Measurements from ENCODE around the gene TPD52L1. TPM values are rescaled to one million over a fixed set of nuclear protein-coding genes. Genes with fewer than 3 reads are reported as not detected.
"Not testable (repeated sequence)": the region's sequence is repeated elsewhere in the genome, so short reads cannot be mapped to it uniquely, and the experiment has no call there.

The TPD52L1 gene
- total RNA-seq, 1 donor from 2014 or later = 188 TPM

DNA sequence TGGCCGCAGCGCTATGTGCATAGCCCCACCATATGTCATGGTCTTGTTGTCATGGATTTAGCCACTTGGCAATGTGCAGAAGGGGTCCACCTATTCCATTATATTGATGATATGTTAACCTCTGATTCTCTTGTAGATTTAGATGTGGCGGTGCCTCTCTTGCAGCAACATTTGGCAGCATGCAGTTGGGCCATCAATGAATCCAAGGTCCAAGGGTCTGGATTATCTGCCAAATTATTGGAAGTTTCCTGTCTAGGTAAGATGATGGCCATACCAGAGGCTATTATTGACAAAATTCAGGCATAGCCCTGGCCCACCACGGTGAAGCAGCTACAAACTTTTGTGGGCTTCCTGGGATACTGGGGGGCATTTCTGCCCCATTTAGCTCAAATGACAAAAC, 116.8 kb downstream of the TPD52L1 start:
- no peak for DNase-seq (ENCODE audit: low read depth)

- DNase-seq (ENCODE audit: low read depth) = no peak
Observed at GRCh38 chr6:125271486-125272159, 118.0 kb downstream of the TPD52L1 start.

- DNase-seq (ENCODE audit: low read depth) = no peak
Observed at GRCh38 chr6:125273251-125273650, 119.7 kb downstream of the TPD52L1 start.

GRCh38 chr6:125273965-125274364, 120.4 kb downstream of the TPD52L1 start:
- peak; percentile 97 for DNase-seq (ENCODE audit: low read depth)

- DNase-seq (ENCODE audit: low read depth) = no peak
Observed at GRCh38 chr6:125274935-125275334, 121.4 kb downstream of the TPD52L1 start.

DNA sequence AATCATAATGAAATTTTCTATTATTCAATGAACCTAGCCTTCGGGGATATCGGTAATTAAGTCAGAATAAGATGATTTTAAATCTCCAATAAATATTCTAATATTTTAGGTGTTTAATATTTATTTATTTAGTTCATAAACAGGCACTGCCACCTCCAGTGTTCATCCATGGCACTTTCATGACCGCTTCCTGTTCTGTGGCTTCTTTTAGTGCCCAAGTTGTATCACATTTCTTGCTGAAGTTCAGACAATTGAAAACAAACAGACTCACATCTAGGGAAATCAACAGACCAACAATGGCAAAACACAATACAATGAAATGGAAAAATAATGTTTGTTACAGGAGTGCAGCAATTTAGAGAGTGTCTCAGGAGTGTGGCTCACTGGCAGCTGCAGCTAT, 122.2 kb downstream of the TPD52L1 start:
- no peak for DNase-seq (ENCODE audit: low read depth)

DNA sequence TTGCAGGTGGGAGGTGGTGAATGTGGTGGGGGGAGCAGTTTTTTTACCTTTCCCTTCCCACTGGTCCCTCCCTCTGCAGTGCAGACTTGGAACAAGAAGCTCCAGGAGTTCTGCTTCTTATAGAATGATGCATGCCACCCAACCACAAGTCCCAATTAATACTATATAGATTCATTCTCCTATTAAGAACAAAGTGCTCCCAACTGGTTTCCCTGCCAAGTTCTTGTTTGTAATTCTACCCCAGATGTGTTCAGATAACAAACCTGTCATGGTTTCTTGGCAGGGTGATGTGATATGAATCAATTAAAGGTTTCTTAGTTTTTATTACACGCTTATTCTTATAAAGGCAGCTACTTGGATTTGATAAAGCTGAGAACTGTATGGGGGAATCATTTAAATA, 124.3 kb downstream of the TPD52L1 start:
- DNase-seq (ENCODE audit: low read depth) = no peak

GRCh38 chr6:125279961-125280360, 126.4 kb downstream of the TPD52L1 start:
- DNase-seq (ENCODE audit: low read depth) = no peak

GRCh38 chr6:125280370-125281035, 126.9 kb downstream of the TPD52L1 start:
- DNase-seq (ENCODE audit: low read depth) = not testable (repeated sequence)

GRCh38 chr6:125282470-125282869, 128.9 kb downstream of the TPD52L1 start:
- DNase-seq (ENCODE audit: low read depth) = not testable (repeated sequence)

- DNase-seq (ENCODE audit: low read depth) = no peak
Observed at GRCh38 chr6:125285353-125285752, 131.8 kb downstream of the TPD52L1 start.

DNA sequence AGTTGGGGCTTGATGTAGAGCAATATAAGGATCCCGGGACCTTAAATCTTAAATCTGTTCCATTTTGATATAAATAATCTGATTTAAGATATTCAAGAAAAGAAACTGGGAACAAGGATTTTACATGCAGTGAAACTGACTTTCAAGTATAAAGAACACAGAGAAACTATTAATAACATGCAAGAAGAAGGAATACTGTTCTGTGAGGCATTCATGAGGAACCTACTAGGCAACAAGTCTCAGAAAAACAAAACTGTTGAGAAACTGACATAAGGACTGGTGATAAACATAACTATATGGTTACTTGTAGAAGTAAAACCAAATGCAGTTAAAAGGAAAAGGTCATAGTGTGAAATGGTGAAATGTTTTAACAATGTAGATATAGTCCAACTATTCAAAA, 132.4 kb downstream of the TPD52L1 start:
- no peak for DNase-seq (ENCODE audit: low read depth)

DNA sequence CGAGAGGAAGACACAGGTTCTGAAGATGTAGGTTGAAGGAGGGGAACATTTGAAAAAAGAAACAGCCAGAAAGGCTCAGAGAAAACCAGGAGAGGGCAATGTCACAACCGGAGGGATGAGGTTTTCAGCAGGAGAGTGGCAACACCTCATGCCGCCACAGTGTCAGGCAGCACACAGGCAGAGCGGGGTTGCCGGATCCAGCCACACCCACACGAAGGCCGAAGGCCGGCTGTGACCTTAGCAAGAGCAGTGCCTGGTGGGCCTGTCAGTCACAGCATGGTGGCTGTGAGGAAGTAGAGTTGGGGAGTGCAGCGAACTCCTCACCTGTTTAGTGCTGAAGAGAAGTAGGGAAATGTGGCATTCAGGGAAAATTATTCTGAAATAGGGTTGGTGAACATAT, 134.1 kb downstream of the TPD52L1 start:
- no peak for DNase-seq (ENCODE audit: low read depth)

- DNase-seq (ENCODE audit: low read depth) = no peak
Observed at GRCh38 chr6:125293587-125293986, 140.0 kb downstream of the TPD52L1 start.

GRCh38 chr6:125294036-125294435, 140.5 kb downstream of the TPD52L1 start:
- DNase-seq (ENCODE audit: low read depth) = no peak

GRCh38 chr6:125294925-125295324, 141.4 kb downstream of the TPD52L1 start:
- no peak for DNase-seq (ENCODE audit: low read depth)

- DNase-seq (ENCODE audit: low read depth) = no peak
Observed at GRCh38 chr6:125296471-125296870, 142.9 kb downstream of the TPD52L1 start.

DNA sequence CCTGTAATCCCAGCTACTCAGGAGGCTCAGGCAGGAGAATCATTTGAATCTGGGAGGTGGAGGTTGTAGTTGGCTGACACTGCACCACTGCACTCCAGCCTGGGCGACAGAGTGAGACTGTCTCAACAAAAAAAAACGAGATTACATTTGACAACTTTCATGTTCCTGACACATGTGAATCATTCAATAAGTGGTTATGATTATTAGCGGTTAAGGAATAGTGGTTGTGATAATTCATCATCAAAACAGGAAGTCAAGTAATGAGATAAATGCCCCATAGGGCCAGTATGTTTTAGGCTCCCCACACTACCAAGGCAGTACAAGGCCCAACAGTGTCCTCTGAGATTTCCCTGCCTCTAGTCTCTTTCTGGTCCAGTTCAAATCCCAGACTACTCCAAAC, 145.7 kb downstream of the TPD52L1 start:
- no peak for DNase-seq (ENCODE audit: low read depth)

DNA sequence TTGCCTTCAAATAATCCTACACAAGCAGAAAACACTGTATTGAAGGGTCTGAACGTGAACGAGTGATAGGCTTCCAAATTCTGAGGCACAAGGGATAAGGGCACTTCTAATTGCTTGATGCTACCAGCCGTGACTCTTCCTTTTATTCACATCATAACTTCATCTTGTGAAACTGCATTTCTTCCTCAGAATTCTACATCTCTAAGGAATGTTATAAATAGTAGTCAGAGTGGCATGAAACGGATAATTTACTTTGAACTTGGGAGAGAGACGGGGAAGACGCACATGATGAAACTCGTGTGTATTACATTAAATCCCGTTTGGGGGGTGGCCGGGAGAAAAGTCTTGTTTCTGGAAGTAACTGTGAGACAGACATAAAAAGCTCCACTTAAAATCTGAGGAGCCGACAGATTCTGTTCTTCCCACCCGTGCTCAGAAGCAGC, 147.4 kb downstream of the TPD52L1 start:
- peak; percentile 33 for DNase-seq (ENCODE audit: low read depth)

DNA sequence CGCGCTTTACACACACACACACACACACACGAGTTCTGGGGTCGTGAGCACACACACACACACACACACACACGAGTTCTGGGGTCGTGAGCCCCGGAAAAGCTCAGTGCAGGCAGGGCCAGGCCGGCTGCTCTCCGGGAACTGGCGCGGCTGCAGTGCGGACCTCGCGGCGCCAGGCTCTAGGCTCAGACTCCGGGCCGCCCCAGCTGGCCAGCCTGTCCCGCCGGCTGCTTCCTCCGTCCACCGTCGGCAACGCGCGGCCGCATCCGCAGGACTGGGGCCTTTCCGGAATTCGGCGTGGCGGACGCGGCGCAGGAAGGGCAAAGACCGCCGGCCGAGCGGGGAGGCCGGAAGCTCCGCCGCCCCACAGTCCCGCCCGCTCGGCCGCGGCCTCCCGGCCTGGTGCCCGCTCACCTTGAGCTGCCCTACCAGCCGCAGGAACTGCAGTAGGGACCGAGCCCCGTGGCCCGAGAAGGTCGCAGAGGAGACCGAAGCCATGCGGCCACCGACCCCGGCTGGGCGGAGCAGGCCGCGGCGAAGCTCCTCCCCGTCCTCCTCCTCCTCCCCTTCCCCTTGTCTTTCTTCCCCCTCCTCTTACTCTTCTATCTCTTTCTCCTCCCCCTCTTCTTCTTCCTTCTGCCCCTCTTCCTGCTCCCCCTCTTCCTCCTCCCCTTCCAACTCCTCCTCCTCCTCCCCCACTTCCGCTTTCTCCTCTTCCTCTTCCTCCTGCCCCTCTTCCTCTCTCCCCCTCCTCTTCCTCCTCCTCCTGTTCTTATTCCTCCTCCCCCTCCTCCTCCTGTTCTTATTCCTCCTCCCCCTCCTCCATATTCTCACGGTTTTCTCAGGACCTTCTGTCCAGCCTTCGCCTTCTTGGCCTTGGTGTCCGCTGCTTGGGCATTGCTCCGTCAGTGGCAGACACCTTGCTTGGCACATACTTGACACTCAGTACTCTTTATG, 148.1 kb downstream of the TPD52L1 start, which contains the start of gene HDDC2:
Gene HDDC2, minus strand, starts transcription at position 533 of the 957 bp plus-strand sequence. Its CDS starts 35 bp downstream, at position 498.
- no peak for DNase-seq (ENCODE audit: low read depth)

DNA sequence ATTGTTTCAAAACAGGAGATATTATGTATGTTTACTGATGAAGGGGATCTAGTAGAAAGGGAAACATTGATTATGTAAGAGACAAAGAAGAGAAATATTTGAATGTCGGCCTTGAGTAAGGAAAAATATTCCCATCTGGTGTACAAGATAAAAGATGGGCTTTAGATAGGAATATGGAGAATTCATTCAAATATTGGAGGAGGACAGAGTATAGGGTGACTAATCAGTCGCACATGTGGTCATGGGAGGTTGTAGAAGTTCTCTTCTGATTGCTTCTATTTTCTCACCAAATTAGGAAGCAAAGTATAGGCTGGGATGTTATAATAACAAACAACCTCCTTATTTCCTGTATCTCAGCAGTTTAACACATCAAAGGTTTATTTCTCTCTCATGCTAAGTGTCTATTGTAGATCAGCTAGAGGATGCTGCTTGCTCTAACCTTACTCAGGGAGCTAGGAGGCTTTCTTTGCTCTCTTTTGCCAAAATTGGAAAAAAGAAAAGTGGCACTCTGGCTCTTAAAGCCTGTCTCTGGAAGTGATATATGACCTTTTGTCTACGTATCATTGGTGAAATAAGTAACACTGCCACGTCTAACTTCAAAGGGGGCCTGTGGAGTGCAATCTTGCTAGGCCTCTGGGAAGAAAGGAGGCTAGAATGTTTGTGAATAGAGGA, 149.4 kb downstream of the TPD52L1 start:
- DNase-seq (ENCODE audit: low read depth) = no peak

DNA sequence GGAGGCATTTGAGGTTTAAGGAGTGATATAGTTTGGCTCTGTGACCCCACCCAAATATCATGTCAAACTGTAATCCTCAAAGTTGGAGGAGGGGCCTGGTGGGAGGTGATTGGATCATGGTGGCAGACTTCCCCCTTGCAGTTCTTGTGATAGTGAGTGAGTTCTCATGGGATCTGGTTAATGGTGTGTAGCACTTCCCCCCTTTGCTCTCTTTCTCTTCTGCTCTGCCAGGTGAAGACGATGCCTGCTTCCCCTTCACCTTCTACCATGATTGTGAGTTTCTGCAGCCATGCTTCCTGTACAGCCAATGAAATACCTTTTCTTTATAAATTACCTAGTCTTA, 149.9 kb downstream of the TPD52L1 start:
- DNase-seq (ENCODE audit: low read depth) = no peak

All from renal cortical epithelial cell (primary cell).